KMS-11 (cell line): ENCODE measurements around the gene KLHL4.
"Not testable (repeated sequence)": the region's sequence is repeated elsewhere in the genome, so short reads cannot be mapped to it uniquely, and the experiment has no call there.

Experiments used
- H2AFZ ChIP-seq: fragments of 200-600 bp; sonication (generic); 2 replicates; pipeline ENCODE4 v1.6.1; 2016; ENCODE audit warnings: antibody characterized with exemption, mixed run types, low read depth
- H3K27ac ChIP-seq: fragments of 200-600 bp; sonication (generic); 2 replicates; pipeline ENCODE4 v1.6.1; 2016; ENCODE audit warnings: mild to moderate bottlenecking, mixed run types
- H3K27me3 ChIP-seq: fragments of 200-600 bp; sonication (generic); 2 replicates; pipeline ENCODE4 v1.6.1; 2017; ENCODE audit warnings: mild to moderate bottlenecking, low read depth, mixed run types, moderate library complexity; ENCODE audit not compliant: insufficient read depth
- H3K36me3 ChIP-seq: fragments of 200-600 bp; sonication (generic); 2 replicates; pipeline ENCODE4 v1.6.1; 2017; ENCODE audit warnings: mild to moderate bottlenecking, mixed run types; ENCODE audit not compliant: insufficient read depth
- H3K4me1 ChIP-seq: fragments of 200-600 bp; sonication (generic); 2 replicates; pipeline ENCODE4 v1.6.1; 2016; ENCODE audit warnings: mild to moderate bottlenecking, low read depth, mixed run types; ENCODE audit not compliant: poor library complexity, severe bottlenecking
- H3K4me2 ChIP-seq: fragments of 200-600 bp; sonication (generic); 2 replicates; pipeline ENCODE4 v1.7.0; 2016; ENCODE audit warnings: mild to moderate bottlenecking, mixed run types
- H3K4me3 ChIP-seq: fragments of 200-600 bp; sonication (generic); IDR thresholded peaks from 2 replicates; pipeline ENCODE4 v1.6.1; 2017; ENCODE audit warnings: low read depth, low read length, mixed read lengths; ENCODE audit not compliant: insufficient read depth
- H3K79me2 ChIP-seq: fragments of 200-600 bp; sonication (generic); 2 replicates; pipeline ENCODE4 v1.6.1; 2016; ENCODE audit warnings: low read depth, mixed run types; ENCODE audit not compliant: insufficient read depth
- H3K9ac ChIP-seq: fragments of 200-600 bp; sonication (generic); 2 replicates; pipeline ENCODE4 v1.6.1; 2016; ENCODE audit warnings: mild to moderate bottlenecking, mixed run types
- H4K20me1 ChIP-seq: fragments of 200-600 bp; sonication (generic); 2 replicates; pipeline ENCODE4 v1.6.1; 2016; ENCODE audit warnings: mild to moderate bottlenecking, mixed run types; ENCODE audit not compliant: insufficient read depth
- TF ChIP-seq, protein P1 (sequence below): fragments of 200-600 bp; sonication (generic); conservative IDR thresholded peaks from 2 replicates; pipeline ENCODE4 v1.6.1; 2017; ENCODE audit warnings: low read depth, mild to moderate bottlenecking, antibody characterized with exemption, low read length, moderate library complexity, mixed read lengths

Gene KLHL4, protein sequence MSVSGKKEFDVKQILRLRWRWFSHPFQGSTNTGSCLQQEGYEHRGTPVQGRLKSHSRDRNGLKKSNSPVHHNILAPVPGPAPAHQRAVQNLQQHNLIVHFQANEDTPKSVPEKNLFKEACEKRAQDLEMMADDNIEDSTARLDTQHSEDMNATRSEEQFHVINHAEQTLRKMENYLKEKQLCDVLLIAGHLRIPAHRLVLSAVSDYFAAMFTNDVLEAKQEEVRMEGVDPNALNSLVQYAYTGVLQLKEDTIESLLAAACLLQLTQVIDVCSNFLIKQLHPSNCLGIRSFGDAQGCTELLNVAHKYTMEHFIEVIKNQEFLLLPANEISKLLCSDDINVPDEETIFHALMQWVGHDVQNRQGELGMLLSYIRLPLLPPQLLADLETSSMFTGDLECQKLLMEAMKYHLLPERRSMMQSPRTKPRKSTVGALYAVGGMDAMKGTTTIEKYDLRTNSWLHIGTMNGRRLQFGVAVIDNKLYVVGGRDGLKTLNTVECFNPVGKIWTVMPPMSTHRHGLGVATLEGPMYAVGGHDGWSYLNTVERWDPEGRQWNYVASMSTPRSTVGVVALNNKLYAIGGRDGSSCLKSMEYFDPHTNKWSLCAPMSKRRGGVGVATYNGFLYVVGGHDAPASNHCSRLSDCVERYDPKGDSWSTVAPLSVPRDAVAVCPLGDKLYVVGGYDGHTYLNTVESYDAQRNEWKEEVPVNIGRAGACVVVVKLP

DNA sequence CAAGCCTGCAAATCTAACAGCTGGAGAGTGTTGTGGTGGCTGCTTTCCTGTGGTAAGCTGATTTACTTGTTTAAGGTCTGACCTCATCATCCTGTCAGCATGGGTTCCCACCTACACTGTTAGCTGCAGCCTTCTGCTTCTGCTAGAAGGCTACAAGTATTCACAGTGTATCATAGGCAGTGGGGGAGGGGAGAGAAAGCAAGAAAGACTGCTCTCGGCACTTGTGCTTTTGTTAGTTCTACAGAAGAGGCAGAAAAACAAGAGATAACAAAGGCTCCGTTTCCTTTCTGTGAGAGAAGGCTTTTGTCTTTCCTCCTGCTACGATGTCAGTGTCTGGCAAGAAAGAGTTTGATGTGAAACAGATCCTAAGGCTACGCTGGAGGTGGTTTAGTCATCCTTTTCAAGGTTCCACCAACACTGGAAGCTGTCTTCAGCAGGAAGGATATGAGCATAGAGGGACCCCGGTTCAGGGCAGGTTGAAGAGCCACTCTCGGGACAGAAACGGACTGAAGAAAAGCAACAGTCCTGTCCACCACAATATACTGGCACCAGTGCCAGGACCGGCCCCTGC lies at the start of gene KLHL4:
Gene KLHL4, plus strand, starts transcription at position 232 of the 571 bp plus-strand sequence. Its CDS starts 92 bp downstream, at position 324.
- Histone ChIP-seq H3K36me3 (no peaks in the 10 kb centered on the region), H3K4me3 (no peak within 1 kb of the TSS), H3K27ac (no peak within 1 kb of the TSS), H4K20me1 (no peaks in the 10 kb centered on the region), H3K4me2 (no peak within 1 kb of the TSS), H3K9ac (no peak within 1 kb of the TSS), H3K79me2 (no peaks in the 10 kb centered on the region), H2AFZ (no peak within 1 kb of the TSS), H3K27me3 (no peaks in the 10 kb centered on the region), H3K4me1 (no peaks in the 10 kb centered on the region)
- TF ChIP-seq, protein P1, sequence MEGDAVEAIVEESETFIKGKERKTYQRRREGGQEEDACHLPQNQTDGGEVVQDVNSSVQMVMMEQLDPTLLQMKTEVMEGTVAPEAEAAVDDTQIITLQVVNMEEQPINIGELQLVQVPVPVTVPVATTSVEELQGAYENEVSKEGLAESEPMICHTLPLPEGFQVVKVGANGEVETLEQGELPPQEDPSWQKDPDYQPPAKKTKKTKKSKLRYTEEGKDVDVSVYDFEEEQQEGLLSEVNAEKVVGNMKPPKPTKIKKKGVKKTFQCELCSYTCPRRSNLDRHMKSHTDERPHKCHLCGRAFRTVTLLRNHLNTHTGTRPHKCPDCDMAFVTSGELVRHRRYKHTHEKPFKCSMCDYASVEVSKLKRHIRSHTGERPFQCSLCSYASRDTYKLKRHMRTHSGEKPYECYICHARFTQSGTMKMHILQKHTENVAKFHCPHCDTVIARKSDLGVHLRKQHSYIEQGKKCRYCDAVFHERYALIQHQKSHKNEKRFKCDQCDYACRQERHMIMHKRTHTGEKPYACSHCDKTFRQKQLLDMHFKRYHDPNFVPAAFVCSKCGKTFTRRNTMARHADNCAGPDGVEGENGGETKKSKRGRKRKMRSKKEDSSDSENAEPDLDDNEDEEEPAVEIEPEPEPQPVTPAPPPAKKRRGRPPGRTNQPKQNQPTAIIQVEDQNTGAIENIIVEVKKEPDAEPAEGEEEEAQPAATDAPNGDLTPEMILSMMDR = no peak

DNA sequence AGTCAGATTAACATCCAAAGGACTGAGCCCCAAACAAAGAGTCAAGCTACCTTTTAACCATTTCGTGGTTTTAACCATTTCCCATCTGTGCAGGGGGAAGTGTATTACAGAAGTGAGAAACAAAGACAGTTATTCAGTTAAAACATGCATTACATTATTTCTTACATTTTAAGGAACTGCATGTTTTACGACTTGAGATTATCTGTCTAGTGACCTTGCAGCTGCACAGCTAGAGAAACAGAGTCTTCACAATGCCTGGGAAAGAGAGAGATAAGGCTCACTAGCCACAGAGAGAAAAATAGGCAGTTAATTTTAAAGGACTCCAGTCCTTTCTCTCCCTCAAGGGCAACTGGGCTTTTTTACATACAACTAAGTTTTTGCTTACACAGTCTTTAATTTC lies 48.7 kb upstream of the KLHL4 start:
- Histone ChIP-seq H3K27ac (no peak overlapping the region), H2AFZ (no peak overlapping the region), H3K4me3 (no peak overlapping the region), H3K79me2 (no peaks in the 10 kb centered on the region), H3K4me2 (no peak overlapping the region), H4K20me1 (no peaks in the 10 kb centered on the region), H3K4me1 (no peaks in the 10 kb centered on the region), H3K27me3 (no peaks in the 10 kb centered on the region), H3K36me3 (no peaks in the 10 kb centered on the region), H3K9ac (no peak overlapping the region)
- TF ChIP-seq, protein P1 = no peak

DNA sequence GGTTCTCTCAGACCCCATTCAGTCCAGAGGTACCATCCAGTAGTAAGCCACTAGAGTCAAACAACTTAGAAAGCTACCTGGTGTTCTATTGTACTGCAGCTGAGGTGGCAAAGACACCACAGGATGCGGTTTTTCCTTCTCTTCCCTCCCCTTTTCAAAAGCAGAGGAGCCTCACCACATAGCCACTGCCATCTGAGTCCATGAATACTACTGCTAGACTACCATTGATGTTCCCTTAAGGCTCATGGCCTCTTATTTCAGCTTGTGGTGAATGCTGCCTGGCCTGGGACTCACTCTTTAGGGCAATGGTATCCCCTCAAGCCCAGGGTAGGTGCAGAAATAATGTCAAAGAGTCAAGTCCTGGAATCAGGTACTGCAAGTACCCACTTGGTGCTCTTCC lies 41.8 kb upstream of the KLHL4 start:
- no peak overlapping the region for H3K9ac ChIP-seq
- no peaks in the 10 kb centered on the region for H4K20me1 ChIP-seq
- TF ChIP-seq, protein P1 = no peak
- H3K4me1 ChIP-seq = no peaks in the 10 kb centered on the region
- H3K4me2 ChIP-seq = no peak overlapping the region
- H3K79me2 ChIP-seq = no peaks in the 10 kb centered on the region
- H3K27me3 ChIP-seq = no peaks in the 10 kb centered on the region
- no peak overlapping the region for H3K27ac ChIP-seq
- H2AFZ ChIP-seq = no peak overlapping the region
- H3K36me3 ChIP-seq = no peaks in the 10 kb centered on the region
- no peak overlapping the region for H3K4me3 ChIP-seq

DNA sequence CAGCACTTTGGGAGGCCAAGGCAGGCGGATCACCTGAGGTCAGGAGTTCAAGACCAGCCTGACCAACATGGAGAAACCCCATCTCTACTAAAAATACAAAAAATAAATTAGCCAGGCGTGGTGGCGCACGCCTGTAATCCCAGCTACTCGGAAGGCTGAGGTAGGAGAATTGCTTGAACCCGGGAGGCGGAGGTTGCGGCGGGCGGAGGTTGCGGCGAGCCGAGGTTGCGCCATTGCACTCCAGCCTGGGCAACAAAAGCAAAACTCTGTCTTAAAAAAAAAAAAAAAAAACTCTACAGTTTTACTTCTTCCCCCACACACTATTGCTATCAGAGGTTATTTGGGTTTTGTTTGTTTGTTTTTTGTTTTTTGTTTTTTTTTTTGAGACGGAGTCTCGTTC lies 38.9 kb upstream of the KLHL4 start:
- H3K4me2 ChIP-seq, H2AFZ ChIP-seq, H3K4me1 ChIP-seq, H3K79me2 ChIP-seq, H3K27ac ChIP-seq, H3K9ac ChIP-seq, H3K27me3 ChIP-seq, H4K20me1 ChIP-seq, H3K36me3 ChIP-seq, H3K4me3 ChIP-seq: not testable (repeated sequence)
